AG08396 (cell line): ENCODE measurements around the gene HHIP.
A peak's percentile ranks its signal among the peaks of the same experiment; 100 is the strongest.

Experiments used
- DNase-seq: peaks from one replicate; pipeline ENCODE4 v3.0.0; 2012; ENCODE audit warnings: low spot score, mixed read lengths

Gene HHIP, protein sequence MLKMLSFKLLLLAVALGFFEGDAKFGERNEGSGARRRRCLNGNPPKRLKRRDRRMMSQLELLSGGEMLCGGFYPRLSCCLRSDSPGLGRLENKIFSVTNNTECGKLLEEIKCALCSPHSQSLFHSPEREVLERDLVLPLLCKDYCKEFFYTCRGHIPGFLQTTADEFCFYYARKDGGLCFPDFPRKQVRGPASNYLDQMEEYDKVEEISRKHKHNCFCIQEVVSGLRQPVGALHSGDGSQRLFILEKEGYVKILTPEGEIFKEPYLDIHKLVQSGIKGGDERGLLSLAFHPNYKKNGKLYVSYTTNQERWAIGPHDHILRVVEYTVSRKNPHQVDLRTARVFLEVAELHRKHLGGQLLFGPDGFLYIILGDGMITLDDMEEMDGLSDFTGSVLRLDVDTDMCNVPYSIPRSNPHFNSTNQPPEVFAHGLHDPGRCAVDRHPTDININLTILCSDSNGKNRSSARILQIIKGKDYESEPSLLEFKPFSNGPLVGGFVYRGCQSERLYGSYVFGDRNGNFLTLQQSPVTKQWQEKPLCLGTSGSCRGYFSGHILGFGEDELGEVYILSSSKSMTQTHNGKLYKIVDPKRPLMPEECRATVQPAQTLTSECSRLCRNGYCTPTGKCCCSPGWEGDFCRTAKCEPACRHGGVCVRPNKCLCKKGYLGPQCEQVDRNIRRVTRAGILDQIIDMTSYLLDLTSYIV

DNA sequence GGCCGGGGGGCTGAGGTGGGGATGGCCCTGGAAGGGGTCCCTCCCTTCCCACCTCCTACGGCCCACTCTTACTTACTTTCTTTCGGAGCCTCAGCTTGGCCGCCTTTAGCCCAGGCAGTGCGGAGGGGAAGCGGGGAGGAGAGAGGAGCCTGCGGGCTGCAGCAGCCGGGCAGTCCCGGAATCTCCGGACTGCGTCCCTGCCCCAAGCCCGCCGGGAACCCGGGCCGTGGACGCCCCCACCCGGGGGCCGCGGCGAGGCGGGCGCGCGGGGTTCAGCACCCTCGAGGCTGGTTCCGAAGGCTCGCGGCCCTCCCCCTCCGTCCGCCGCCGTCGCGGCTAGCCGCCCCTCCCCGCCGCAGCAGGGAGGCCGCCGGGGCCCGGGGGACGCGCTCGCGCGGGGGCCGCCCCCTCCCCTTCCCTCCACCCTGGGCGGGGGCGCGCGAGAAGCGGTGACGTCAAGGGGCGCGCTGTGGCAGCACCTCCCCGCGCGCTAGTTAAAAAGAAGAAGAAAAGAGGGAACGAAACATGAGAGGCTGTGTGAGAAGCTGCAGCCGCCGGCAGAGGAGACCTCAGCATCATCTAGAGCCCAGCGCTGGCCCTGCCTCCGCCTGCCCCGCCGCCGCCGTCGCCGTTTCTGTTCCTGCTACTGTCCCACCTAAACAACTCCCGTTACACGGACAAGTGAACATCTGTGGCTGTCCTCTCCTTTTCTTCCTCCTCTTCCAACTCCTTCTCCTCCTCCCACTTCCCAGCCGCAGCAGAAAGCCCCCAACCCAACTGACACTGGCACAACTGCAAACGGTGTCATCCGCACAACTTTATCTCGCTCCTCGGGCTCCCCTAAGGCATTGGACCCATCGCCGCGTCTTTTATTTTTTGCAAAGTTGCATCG lies at the start of gene HHIP:
TSS of gene HHIP (plus strand) at position 526 of the 892 bp plus-strand sequence. CDS start 520 bp downstream, outside the sequence.
- DNase-seq, result peak; percentile 57

DNA sequence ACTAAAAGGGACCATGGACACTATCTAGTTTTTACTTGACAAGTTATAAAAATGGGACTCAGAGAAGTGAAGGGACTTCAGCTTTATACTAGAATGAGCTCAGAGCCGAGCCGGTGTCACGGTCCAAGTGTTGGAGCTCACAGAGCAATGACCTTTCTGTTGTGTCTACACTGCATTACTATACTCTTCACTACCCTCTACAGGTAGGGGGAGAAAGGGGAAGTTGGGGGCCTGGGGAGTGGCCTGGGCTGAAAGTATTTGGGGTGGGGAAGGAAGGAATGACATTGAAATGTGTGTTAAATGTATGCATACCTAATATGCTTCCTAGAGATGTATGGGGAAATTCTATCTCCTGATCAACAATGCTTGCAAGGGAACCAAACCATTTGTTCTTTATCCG lies 48.8 kb upstream of the HHIP start:
- no peak for DNase-seq

DNA sequence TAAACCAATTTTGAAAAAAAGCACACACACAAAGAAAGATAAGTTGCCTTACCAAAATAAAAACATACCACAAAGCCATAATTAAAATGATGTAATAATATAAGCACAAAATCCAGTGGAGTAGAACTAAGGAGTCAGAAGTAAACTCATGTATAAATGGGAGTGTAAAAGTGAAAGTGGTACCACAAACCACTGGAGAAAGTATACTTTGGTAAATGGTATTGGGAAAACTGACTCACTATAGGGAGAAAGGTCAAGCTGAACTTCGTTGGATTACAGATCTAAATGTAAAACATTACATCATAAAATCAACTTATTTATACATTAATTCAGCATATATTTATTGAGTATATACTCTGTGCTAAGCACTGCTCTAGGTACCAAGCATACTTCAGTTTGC lies 46.3 kb upstream of the HHIP start:
- no peak for DNase-seq

DNA sequence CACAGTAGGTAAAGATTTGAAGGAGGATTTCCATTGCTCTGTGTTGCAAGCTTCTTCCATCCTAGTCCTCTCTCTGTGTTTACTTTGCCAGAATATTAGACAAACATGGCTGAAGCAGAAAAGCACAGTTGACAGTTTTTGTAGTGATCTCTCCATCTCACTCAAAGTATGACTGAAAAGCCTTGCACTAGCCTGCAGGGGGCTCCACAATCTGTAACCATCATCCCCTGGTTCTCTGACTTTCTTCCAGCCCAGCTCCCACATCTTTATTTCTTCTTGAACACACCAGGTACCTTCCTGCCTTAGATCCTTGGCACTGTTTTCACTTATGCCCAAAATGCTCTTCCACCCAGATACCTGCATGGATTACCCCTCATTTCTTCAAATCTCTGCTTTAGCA lies 34.1 kb upstream of the HHIP start:
- DNase-seq, result peak; percentile 36

DNA sequence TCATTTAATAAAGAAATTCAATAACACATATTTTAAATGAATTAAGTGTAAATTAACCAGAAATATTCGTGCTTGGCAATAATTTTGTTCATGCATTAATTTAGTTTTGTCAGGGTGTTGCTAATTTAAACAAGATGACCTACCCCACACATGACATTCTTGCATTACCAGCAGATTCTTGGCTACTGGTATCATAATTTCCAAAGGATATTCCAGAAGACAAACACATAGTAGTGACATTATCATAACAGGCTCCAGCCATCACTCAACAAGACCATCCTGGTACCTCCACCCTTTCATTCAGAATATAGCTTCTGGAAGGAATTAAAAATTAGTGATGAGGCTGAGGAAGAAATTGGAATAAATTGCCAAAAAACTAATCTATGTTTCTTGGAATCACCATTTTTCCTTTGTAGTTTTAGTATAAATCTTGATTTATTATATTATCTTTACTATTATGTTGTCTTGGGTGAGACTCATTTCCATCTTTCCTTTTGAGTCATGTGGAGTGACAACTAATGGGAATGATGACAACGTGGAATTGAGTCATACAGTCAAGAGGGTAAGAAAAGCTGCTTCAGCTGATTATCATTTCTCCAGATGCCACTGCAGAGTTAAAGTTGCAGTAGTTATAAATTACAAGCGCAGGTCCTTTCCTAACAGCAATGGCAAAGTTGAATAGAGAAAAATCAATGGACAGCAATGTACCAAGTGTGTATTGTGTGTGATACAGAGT lies 30.9 kb upstream of the HHIP start:
- peak; percentile 5 for DNase-seq

DNA sequence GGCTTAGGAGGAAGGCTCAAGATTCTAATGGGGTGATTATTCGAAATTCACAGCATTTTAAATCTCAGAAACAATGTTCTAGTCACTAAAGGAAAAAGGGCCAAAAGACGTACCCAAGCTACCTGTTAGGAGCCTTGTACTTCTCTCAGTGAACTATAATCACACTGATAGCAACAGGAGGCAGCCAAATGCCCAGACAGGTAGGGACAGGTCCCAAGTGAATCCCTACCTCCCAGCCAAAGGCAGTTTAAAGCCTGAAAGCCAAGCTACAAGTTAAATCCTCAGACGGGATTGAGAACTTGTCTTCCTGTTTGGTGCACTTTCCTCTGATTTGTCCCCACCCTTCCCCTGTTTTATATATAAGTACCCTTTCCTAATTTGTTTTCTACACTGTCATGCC lies 24.3 kb upstream of the HHIP start:
- no peak for DNase-seq

DNA sequence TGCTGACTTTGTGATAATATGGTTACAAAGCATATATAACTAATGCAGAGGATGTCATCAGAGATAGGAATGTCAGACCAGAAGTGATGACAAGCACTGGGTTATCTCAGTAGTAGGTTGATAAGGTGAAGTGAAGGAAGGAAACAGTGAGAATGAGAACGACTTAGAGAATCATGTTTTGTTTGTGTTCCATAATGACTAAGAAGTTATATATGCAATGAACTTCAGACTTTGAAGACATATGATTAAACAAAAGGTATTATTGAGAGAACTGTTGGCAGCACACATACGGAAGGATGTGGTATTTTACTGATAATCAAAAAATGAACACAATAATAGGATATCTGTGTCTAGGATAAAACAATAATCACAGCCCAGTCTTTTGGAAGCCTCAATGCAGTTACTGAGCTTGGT lies 18.3 kb upstream of the HHIP start:
- DNase-seq, result no peak

DNA sequence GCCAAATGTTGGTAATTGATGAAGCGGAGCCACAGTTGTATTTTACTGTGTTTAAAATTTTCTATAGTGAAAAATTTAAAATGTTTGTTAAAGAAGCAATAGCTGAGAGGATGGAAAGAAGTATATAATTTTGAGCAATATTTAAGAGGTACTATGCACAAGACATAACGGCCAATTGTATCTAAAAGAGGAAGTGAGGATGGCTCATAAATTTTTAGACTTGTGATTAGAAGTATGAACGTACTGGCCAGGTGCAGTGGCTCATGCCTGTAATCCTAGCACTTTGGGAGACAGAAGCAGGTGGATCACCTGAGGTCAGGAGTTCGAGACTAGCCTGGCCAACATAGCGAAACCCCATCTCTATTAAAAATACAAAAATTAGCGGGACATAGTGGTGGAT lies 12.7 kb upstream of the HHIP start:
- DNase-seq, result no peak

DNA sequence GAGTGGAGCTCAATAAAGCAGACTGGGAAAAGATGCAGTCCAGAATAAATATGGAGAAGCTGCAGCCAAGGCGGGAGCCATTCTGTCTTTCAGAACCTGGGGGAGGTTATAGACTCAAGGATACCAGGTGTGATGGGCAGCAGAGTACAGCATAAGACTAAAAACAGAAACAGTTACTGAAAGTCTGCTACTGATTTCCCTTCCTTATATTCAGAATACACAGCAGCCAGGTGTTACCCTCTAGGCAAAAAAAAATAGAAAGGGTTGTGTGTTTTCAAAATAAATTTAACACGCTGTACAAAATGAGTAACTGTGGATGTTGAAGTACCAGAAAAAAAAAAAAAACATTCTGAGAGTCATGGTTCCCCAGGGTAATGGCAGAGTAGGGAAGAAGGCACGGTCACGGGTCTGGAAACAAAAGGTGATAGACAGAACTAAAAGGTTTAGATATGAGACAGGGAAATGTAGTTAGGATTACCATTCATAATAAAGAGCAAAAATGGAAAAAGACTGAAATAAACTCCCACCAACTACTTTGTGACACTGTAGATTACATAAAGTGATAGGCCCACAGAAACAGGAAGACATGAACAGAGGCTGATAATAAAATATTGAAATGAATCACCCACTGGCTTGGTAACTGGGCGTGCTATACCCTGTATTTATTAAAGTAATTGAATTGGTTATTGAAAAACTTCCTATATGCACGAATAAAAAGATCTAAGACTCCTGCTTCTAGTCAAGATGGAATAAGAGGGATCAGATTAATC lies 10.8 kb upstream of the HHIP start:
- no peak for DNase-seq

DNA sequence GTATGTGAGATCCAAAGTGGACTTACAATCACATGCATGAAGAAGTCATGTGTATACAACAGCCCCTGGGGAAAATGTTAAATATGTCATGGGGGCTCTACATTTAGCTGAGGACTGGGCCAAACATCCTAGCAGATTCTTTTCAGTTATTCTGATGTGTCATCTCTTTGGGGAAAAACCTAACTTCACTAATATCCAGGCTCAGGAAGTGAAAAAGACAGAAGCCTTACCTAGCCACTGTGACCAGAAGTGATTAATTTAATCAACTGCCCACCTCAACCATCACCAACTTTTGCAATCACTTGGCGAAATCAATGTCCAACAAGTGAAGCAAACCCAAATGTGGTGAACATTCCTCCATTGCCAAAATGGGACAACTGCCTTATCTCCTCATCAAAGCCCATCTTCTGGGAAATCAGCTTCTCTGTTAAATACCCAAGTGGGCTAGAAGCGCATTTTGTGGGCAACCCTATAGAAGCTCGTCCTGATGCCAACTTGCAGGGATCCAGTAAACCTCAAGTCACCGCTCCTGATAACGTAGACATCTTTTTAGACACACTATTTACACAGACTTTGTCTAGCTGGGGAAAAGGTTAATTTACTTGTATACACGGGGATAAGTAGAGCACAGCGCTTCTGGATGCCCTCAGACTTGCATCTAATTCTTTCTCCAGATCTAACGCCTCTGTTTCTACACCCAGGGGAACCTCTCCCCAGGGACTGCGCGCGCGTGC lies 1.4 kb upstream of the HHIP start:
- DNase-seq, result no peak

DNA sequence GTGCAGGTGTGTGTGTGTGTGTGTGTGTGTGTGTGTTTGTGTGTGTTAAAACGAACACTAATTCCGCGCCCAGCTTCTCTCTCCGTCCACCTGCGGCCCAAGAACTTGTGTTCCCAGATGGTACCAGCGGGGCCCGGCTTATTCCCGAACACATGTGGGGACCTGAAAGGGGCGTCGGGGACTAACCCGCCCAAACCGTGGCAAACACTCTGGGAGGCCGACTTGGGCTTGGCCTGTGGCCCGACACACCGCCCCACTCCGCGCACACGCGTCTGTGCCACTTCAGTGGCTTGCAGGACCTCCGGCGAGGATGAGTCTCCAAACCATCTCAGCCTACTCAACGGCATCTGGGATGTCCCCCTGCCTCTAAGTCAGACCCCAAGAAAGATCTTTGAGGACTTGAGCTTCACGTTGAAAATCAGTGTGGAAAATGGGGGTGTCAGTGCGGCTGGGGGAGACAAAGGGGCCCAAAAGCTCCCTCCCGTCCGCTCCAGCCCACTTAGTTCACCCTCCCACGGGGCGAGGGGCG lies 790 bp upstream of the HHIP start:
- peak; percentile 13 for DNase-seq

DNA sequence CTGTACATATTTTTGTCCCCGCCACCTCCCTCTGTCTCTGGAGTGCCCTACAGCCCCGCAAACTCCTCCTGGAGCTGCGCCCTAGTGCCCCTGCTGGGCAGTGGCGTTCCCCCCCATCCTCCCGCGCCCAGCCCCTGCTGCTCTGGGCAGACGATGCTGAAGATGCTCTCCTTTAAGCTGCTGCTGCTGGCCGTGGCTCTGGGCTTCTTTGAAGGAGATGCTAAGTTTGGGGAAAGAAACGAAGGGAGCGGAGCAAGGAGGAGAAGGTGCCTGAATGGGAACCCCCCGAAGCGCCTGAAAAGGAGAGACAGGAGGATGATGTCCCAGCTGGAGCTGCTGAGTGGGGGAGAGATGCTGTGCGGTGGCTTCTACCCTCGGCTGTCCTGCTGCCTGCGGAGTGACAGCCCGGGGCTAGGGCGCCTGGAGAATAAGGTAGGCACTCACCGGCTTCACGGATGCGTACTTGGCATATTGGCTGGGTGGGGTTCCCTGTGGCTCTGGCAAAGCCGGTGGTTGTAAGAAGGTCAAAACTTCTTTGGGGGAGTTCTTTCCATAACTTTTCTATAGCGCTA lies 653 bp downstream of the HHIP start:
- peak; percentile 32 for DNase-seq

DNA sequence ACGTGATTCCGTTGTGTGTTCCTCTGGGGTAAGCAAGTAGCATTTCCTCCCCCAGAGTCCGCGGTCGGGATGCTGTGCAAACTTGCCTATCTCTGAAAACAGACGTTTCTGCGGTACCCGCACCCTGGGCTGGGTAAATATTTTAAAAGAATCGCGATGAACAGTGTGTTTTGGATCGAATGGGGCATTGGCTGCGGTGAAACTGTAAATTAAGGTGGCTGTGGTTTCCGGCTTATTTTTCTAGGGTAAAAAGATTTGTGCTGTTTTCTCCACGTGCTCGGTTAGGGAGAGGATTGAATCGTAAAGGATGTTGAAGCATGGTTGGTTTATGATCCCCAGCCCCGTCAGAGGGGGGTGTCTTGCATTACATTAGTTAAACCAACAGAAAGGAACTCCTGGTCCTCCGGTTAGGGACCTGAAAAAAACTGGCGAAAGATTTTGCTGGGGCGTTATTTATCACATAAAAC lies 1.2 kb downstream of the HHIP start:
- peak; percentile 25 for DNase-seq

DNA sequence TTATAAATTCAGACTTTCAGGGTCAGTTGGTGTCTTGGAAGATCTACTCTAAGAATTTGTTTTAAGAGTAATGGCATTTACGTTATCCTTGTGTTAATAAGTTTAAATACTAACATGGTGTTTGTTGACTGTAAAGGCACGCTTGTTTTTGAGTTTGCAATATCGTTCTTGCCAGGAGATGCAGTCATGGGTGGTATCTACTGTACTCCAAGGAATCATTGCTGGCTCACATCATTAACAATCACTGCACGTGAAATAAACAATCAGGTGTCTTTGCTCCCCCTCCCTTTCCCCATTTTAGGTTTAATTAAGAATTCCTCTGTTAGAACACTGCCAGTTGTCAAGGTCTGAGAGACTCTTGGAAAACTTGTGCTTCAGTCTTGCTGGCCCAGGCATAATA lies 1.6 kb downstream of the HHIP start:
- DNase-seq, result no peak

DNA sequence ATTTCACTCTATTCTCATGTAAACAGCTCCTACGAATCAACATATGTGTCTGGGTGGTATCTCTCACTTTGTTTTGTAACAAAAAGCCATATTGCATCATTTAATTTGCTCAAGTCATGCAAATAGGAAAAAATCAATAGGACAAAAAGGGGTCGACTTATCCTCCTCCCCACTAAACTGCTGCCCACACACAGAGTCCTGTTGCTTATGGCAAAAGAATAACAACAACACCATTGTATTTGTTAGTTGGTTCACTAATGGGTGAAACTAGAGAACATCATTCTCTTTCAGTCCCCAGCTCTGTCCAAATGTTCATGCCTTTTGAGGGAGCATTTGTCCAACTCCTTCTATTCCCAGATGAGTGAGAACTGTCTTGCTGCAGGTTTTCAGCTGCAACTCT lies 2.1 kb downstream of the HHIP start:
- no peak for DNase-seq

DNA sequence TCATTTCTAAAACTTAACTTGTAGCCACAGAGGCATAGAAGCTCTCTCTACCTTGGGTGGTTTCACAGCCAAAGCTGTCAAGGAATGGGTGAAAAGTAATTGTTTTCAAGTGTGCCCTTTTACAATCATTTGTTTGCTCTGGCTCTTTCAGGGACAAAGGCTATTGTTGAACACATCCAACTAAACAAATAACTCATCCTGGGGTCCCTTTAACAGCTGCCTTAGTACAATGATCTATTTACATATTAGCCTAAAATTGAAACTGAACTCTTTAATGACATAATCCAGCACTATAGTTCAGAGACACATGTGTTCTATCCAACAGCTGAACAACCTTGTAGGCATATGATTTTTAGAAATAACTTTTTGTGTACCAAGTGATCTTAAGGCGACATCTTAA lies 3.7 kb downstream of the HHIP start:
- no peak for DNase-seq

DNA sequence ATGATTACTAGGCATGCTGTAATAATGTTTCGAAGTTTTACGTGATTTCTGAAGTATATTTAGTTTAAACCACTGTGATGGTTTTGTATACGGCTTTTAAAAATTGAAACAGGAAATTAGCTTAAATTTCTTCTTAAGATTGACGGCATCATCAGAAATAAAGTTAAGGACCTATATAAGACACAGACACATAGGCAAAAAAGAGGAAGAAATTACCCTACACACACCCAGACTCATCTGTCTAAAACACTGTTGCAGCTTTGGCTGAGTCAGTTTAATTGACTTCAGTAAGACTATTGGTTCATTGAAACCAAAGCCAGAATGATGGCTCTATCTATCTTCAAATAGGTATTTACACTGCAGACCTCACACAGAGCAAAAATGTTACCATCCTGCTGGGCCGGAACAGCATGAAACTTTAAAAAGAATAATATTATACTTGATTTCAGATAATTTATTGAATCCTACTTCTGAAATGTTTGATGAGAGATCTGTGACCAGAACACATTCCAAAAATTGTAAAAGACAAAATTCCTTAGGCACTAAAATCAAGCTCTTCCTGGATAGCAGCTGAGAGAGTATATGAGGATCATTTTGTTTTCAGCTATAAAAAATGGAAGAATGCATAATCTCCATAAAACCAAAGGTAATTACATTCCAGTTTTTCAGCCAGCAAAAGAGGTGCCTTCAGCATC lies 4.5 kb downstream of the HHIP start:
- DNase-seq, result no peak

DNA sequence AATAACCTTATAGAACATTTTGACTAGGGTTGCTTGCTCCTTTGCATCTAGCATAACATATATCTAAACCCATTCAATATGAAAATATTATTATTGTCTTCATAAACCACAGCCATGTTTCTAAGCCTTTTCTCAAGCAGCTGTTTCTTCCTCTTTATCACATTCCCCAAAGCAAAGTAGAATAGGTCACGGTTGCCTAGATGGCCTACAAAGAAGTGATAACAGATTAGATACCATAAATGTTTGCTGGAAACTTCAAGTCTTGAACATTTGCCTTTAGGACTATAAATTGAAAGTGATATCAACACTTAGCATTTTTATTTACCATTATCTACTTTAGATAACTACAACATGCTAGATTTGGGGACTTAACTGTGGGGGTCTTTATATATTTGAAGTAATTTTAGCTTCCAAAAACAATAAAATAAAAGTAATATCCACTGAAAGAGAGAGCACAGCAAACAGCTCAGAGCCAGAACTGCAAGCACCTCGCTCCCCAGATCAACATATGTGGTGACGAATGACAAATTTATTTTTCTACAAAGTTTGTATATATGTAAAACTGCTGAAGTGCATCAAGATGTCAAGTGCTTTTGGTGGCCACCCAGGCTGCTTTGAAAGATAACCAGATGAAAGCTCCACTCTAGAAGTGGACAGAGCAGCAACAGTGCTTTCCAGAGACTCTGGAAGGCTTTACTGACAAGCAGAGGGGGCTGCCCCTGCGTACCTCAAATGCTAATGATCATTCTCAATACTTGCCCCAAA lies 8.0 kb downstream of the HHIP start:
- DNase-seq, result no peak
